ENCODE measurements around the gene DIABLO. TPM values are rescaled to one million over a fixed set of nuclear protein-coding genes. Genes with fewer than 3 reads are reported as not detected.

DIABLO gene
- total RNA-seq, 2 donors from 2014 or later, result 77.5 to 81.0 TPM

DNA sequence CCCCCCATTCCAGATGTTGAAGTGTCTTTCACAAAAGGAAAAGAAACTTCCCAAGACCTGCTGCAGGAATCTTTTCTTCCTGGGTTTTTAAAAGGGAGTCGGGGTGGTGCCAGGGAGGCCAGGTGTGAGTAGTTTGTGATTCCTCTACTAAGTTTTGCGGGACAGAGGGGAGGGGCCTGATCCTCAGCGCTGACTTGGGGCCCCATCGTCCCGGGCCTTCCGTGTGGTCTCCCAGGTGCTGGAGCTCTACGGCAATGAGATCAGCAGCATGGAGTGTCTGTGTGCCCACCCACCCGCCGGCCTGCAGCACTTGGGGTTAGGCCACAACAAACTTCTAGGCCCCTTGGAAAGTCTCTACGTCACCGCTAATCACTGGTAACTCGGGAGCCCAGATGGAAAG, 38.4 kb downstream of the DIABLO start:
- Mint-ChIP-seq H3K4me1 (no peaks in the 10 kb centered on the region), H3K27ac (no peak overlapping the region), H3K36me3 (ENCODE audit: low read depth) (no peaks in the 10 kb centered on the region), H3K9me3 (no peaks in the 10 kb centered on the region), H3K27me3 (ENCODE audit: insufficient read depth) (peaks cover 18% of the 10 kb centered on the region), H3K4me3 (no peak overlapping the region)
- 89 to 100% methylated on average over 5 to 12 of the region's 12 CpGs for WGBS, 2 experiments (ENCODE audit: insufficient coverage in 1 of 2, insufficient read length in 1 of 2)
- TF ChIP-seq, protein P1, sequence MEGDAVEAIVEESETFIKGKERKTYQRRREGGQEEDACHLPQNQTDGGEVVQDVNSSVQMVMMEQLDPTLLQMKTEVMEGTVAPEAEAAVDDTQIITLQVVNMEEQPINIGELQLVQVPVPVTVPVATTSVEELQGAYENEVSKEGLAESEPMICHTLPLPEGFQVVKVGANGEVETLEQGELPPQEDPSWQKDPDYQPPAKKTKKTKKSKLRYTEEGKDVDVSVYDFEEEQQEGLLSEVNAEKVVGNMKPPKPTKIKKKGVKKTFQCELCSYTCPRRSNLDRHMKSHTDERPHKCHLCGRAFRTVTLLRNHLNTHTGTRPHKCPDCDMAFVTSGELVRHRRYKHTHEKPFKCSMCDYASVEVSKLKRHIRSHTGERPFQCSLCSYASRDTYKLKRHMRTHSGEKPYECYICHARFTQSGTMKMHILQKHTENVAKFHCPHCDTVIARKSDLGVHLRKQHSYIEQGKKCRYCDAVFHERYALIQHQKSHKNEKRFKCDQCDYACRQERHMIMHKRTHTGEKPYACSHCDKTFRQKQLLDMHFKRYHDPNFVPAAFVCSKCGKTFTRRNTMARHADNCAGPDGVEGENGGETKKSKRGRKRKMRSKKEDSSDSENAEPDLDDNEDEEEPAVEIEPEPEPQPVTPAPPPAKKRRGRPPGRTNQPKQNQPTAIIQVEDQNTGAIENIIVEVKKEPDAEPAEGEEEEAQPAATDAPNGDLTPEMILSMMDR (conservative IDR thresholded peaks at IDR 0.05), result no peak
- Histone ChIP-seq H3K36me3 (ENCODE audit: control insufficient read depth, insufficient read depth, low read length) (no peaks in the 10 kb centered on the region), H3K27ac (ENCODE audit: low read depth, low read length) (no peak overlapping the region), H3K4me1 (ENCODE audit: control insufficient read depth, insufficient read depth, low read length) (no peaks in the 10 kb centered on the region), H3K27me3 (ENCODE audit: control insufficient read depth, insufficient read depth, low read length, poor library complexity, severe bottlenecking) (peaks cover 12% of the 10 kb centered on the region), H3K9me3 (ENCODE audit: control insufficient read depth, low read length) (no peaks in the 10 kb centered on the region), H3K9ac (ENCODE audit: extremely low read depth, low read length, poor library complexity, severe bottlenecking) (no peak overlapping the region), H3K4me3 (ENCODE audit: low read length) (no peak overlapping the region)
- DNase-seq, result peak; percentile 55

DNA sequence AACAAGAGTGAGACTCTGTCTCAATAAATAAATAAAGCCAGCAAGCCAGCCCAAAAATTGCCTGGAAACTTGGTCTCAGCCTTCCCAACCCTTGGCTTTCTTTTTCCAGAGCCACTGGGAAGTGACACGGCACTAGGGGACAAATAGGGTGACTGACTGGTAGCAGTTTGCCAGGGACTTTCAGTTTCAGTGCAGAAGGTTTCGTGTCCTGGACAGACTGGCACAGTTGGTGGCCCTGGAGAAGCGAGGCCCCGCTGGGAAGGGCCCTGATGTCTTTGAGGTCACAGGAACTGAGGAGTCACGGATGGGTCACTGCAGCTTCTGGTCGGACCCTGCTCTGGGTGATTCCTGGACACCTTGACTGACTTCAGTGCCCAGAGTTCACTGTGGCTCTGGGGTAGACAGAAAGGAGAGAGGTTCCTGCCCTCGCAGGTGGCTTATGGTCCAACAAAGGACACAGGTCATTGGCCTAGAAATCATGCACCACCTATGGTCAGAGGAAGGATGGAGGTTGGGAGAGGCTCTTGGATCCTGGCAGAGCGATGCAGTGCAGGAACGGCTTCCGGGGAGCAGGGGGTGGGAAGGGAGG, 40.3 kb downstream of the DIABLO start:
- no peak overlapping the region for H3K4me3 Mint-ChIP-seq
- H3K9me3 Mint-ChIP-seq, result no peaks in the 10 kb centered on the region

DNA sequence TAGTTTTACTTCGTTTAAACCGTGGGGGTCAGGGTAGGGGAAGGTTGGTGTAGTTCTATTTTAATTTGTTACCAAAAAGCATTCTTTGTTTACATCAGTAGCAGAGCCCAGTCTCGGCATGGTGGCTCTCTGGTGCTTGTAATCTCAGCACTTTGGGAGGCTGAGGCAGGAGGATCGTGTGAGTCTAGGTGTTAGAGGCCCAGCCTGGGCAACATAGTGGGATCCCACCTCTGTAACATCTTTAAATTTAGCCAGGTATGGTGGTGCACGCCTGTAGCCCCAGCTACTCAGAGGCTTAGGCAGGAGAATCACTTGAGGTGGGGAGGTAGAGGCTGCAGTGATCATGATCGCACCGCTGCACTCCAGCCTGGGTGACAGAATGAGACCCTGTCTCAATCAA, 40.8 kb downstream of the DIABLO start:
- Histone ChIP-seq H3K9ac (ENCODE audit: extremely low read depth, low read length, poor library complexity, severe bottlenecking) (no peak overlapping the region), H3K9me3 (ENCODE audit: control insufficient read depth, low read length) (no peaks in the 10 kb centered on the region), H3K27ac (ENCODE audit: low read depth, low read length) (no peak overlapping the region), H3K36me3 (ENCODE audit: control insufficient read depth, insufficient read depth, low read length) (no peaks in the 10 kb centered on the region), H3K4me3 (ENCODE audit: low read length) (no peak overlapping the region), H3K4me1 (ENCODE audit: control insufficient read depth, insufficient read depth, low read length) (no peaks in the 10 kb centered on the region), H3K27me3 (ENCODE audit: control insufficient read depth, insufficient read depth, low read length, poor library complexity, severe bottlenecking) (peaks cover 12% of the 10 kb centered on the region)
- no peak for DNase-seq
- no peak overlapping the region for H3K4me3 Mint-ChIP-seq
- peaks cover 26% of the 10 kb centered on the region for H3K27me3 Mint-ChIP-seq (ENCODE audit: insufficient read depth)
- WGBS, 2 experiments (ENCODE audit: insufficient coverage in 1 of 2, insufficient read length in 1 of 2), result 89 to 95% methylated on average over 5 to 7 of the region's 7 CpGs
- TF ChIP-seq, protein P1 (conservative IDR thresholded peaks at IDR 0.05), result no peak
- H3K9me3 Mint-ChIP-seq, result no peaks in the 10 kb centered on the region
- no peak overlapping the region for H3K27ac Mint-ChIP-seq
- H3K36me3 Mint-ChIP-seq (ENCODE audit: low read depth), result no peaks in the 10 kb centered on the region
- no peaks in the 10 kb centered on the region for H3K4me1 Mint-ChIP-seq

More for the DNA sequence above, 40.3 kb downstream of the DIABLO start:
- Histone ChIP-seq H3K36me3 (ENCODE audit: control insufficient read depth, insufficient read depth, low read length) (no peaks in the 10 kb centered on the region), H3K9me3 (ENCODE audit: control insufficient read depth, low read length) (no peaks in the 10 kb centered on the region), H3K27ac (ENCODE audit: low read depth, low read length) (no peak overlapping the region), H3K27me3 (ENCODE audit: control insufficient read depth, insufficient read depth, low read length, poor library complexity, severe bottlenecking) (peaks cover 12% of the 10 kb centered on the region), H3K4me3 (ENCODE audit: low read length) (no peak overlapping the region), H3K9ac (ENCODE audit: extremely low read depth, low read length, poor library complexity, severe bottlenecking) (no peak overlapping the region), H3K4me1 (ENCODE audit: control insufficient read depth, insufficient read depth, low read length) (no peaks in the 10 kb centered on the region)
- WGBS, 2 experiments (ENCODE audit: insufficient coverage in 1 of 2, insufficient read length in 1 of 2), result 91 to 92% methylated on average over 3 to 10 of the region's 10 CpGs
- no peaks in the 10 kb centered on the region for H3K4me1 Mint-ChIP-seq
- peaks cover 24% of the 10 kb centered on the region for H3K27me3 Mint-ChIP-seq (ENCODE audit: insufficient read depth)
- TF ChIP-seq, protein P1 (conservative IDR thresholded peaks at IDR 0.05), result no peak
- no peak overlapping the region for H3K27ac Mint-ChIP-seq
- DNase-seq, result no peak
- no peaks in the 10 kb centered on the region for H3K36me3 Mint-ChIP-seq (ENCODE audit: low read depth)

Measured in endodermal cell (in vitro differentiated cells).